K562 (cell line): ENCODE results near the gene CTNNBL1. TPM values are rescaled to one million over a fixed set of nuclear protein-coding genes. Genes with fewer than 3 reads are reported as not detected.
A peak's percentile ranks its signal among the peaks of the same experiment; 100 is the strongest.

Experiments
- CBX8 ChIP-seq: fragments of 200-600 bp; sonication (generic); IDR thresholded peaks from 2 replicates; pipeline ENCODE4 v1.6.1; 2012; ENCODE audit warnings: borderline replicate concordance, mixed run types, low read depth, mild to moderate bottlenecking, moderate library complexity, mixed read lengths, low read length, control low read depth, inconsistent platforms; ENCODE audit not compliant: poor library complexity, severe bottlenecking; ENCODE audit errors: extremely low read depth
- FOXA3 ChIP-seq, 2 experiments: fragments of 450-650 bp in 1 of 2; sonication (generic) in 1 of 2; formaldehyde crosslinking; IDR thresholded peaks in 1 of 2; conservative IDR thresholded peaks in 1 of 2; 2 replicates each; pipeline versions ENCODE4 v1.4.0 to v1.8.0; 2020 to 2022; ENCODE audit warnings: mild to moderate bottlenecking in 2 of 2, missing genetic modification reagents in 1 of 2
- HMBOX1 ChIP-seq: sonication (generic); IDR thresholded peaks from 2 replicates; pipeline ENCODE4 v1.6.1; 2016
- MLX ChIP-seq, 2 experiments: fragments of 450-650 bp in 1 of 2; sonication (generic) in 1 of 2; formaldehyde crosslinking; conservative IDR thresholded peaks; 2 replicates each; pipeline versions ENCODE4 v1.4.0 to v1.8.1; 2020 to 2022; ENCODE audit warnings: mild to moderate bottlenecking in 1 of 2, missing genetic modification reagents in 1 of 2
- MNT ChIP-seq, 2 experiments: fragments of 450-650 bp; conservative IDR thresholded peaks; 2 replicates each; pipeline ENCODE4 v1.6.1; 2017; ENCODE audit warnings: mild to moderate bottlenecking in 2 of 2, moderate library complexity in 2 of 2
- MTA1 ChIP-seq: fragments of 450-650 bp; IDR thresholded peaks from 2 replicates; pipeline ENCODE4 v1.6.1; 2017; ENCODE audit warnings: borderline replicate concordance
- NFYB ChIP-seq: IDR thresholded peaks from 2 replicates; pipeline ENCODE4 v1.6.1; 2011; ENCODE audit warnings: mild to moderate bottlenecking, moderate library complexity; ENCODE audit not compliant: insufficient read length; ENCODE audit errors: extremely low read depth
- POLR3A ChIP-seq: IDR thresholded peaks from 2 replicates; pipeline ENCODE4 v1.6.1; 2011; ENCODE audit warnings: borderline replicate concordance, mild to moderate bottlenecking, moderate library complexity; ENCODE audit not compliant: insufficient read length, insufficient read depth; ENCODE audit errors: extremely low read depth
- RFX7 ChIP-seq: fragments of 250-450 bp; sonication (Bioruptor Pico); IDR thresholded peaks from 2 replicates; pipeline ENCODE4 v1.5.1; 2021; ENCODE audit warnings: mild to moderate bottlenecking
- SMAD2 ChIP-seq: fragments of 150-350 bp; IDR thresholded peaks from 2 replicates; pipeline ENCODE4 v1.6.1; 2014; ENCODE audit warnings: low read depth, mild to moderate bottlenecking, low read length
- ZFX ChIP-seq: sonication (generic); formaldehyde crosslinking; IDR thresholded peaks from 2 replicates; pipeline ENCODE4 v1.8.0; 2022; ENCODE audit warnings: mild to moderate bottlenecking, missing genetic modification reagents, moderate library complexity
- ZNF41 ChIP-seq: fragments of 250-450 bp; sonication (Bioruptor Pico); conservative IDR thresholded peaks from 2 replicates; pipeline ENCODE4 v1.4.0; 2020; ENCODE audit warnings: mild to moderate bottlenecking
- ZNF507 ChIP-seq: conservative IDR thresholded peaks from 2 replicates; pipeline ENCODE4 v1.6.1; 2017; ENCODE audit warnings: missing genetic modification characterization, missing compliant biosample characterization
- polyA plus RNA-seq, 8 experiments: library from polyadenylated mRNA; depleted of rRNA in 4 of 8; stranded (reverse) in 5 of 8; unstranded in 3 of 8; fragments of >200 nt; fragmentation: Nextera tagmentation in 2 of 8; fragmentation: Illumina TruSeq in 1 of 8; extraction: Ambion mirVana in 2 of 8; extraction: Trizol in 1 of 8; gene quantifications; 2 replicates each; pipeline versions ENCODE4 v1.2.1 to v1.2.3, GENCODE V29; 2011 to 2014; ENCODE audit warnings: inconsistent platforms in 1 of 8, missing spikeins in 1 of 8
- total RNA-seq, 7 experiments: library from RNA; depleted of rRNA in 6 of 7; stranded (reverse); fragments of >200 nt in 6 of 7; fragmentation: Illumina TruSeq in 2 of 7; extraction: Trizol in 2 of 7; gene quantifications; 2 replicates each; pipeline versions ENCODE4 v1.2.1 to v1.2.3, GENCODE V29; 2011 to 2021; ENCODE audit warnings: low replicate concordance in 1 of 7
- TF ChIP-seq, protein P1 (sequence below): fragments of 250-450 bp; sonication (Bioruptor Pico); IDR thresholded peaks from 2 replicates; pipeline ENCODE4 v1.4.0; 2020

CTNNBL1 gene
- total and polyA plus RNA-seq, 9 of the 15 experiments (the other 6 are each of a cell fraction or from before 2014, with no cell fraction given) = 32.4 to 85.6 (median 43.6) TPM

- no peak for TF ChIP-seq ZNF41 (CRISPR knock-in tag)
- TF ChIP-seq ZFX (CRISPR knock-in tag) = peak; percentile 77
- TF ChIP-seq, protein P1, sequence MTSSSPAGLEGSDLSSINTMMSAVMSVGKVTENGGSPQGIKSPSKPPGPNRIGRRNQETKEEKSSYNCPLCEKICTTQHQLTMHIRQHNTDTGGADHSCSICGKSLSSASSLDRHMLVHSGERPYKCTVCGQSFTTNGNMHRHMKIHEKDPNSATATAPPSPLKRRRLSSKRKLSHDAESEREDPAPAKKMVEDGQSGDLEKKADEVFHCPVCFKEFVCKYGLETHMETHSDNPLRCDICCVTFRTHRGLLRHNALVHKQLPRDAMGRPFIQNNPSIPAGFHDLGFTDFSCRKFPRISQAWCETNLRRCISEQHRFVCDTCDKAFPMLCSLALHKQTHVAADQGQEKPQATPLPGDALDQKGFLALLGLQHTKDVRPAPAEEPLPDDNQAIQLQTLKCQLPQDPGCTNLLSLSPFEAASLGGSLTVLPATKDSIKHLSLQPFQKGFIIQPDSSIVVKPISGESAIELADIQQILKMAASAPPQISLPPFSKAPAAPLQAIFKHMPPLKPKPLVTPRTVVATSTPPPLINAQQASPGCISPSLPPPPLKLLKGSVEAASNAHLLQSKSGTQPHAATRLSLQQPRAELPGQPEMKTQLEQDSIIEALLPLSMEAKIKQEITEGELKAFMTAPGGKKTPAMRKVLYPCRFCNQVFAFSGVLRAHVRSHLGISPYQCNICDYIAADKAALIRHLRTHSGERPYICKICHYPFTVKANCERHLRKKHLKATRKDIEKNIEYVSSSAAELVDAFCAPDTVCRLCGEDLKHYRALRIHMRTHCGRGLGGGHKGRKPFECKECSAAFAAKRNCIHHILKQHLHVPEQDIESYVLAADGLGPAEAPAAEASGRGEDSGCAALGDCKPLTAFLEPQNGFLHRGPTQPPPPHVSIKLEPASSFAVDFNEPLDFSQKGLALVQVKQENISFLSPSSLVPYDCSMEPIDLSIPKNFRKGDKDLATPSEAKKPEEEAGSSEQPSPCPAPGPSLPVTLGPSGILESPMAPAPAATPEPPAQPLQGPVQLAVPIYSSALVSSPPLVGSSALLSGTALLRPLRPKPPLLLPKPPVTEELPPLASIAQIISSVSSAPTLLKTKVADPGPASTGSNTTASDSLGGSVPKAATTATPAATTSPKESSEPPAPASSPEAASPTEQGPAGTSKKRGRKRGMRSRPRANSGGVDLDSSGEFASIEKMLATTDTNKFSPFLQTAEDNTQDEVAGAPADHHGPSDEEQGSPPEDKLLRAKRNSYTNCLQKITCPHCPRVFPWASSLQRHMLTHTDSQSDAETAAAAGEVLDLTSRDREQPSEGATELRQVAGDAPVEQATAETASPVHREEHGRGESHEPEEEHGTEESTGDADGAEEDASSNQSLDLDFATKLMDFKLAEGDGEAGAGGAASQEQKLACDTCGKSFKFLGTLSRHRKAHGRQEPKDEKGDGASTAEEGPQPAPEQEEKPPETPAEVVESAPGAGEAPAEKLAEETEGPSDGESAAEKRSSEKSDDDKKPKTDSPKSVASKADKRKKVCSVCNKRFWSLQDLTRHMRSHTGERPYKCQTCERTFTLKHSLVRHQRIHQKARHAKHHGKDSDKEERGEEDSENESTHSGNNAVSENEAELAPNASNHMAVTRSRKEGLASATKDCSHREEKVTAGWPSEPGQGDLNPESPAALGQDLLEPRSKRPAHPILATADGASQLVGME (CRISPR knock-in tag) = no peak
- peak in 1 of 2 experiments; percentile 72; a peak in 2 of 4 replicates for TF ChIP-seq MNT (conservative IDR thresholded peaks at IDR 0.05)
- TF ChIP-seq POLR3A = no peak
- no peak for TF ChIP-seq MTA1
- TF ChIP-seq NFYB = peak; percentile 88
- no peak for TF ChIP-seq MLX (CRISPR knock-in tag; conservative IDR thresholded peaks at IDR 0.05)
- TF ChIP-seq RFX7 (CRISPR knock-in tag) = no peak
- TF ChIP-seq FOXA3 (CRISPR knock-in tag; conservative IDR thresholded peaks at IDR 0.05 in 1 of 2, IDR thresholded peaks at IDR 0.05 in 1 of 2) = no peak
- TF ChIP-seq SMAD2 = no peak
- no peak for TF ChIP-seq CBX8
- no peak for TF ChIP-seq HMBOX1
- TF ChIP-seq ZNF507 (tag) = no peak
Observed at GRCh38 chr20:37693635-37694626, at the start of gene CTNNBL1 (continued).
